BE2C (cell line): ENCODE results near the gene DBNDD2.

Source experiments
- DNase-seq: peaks from one replicate; pipeline ENCODE4 v3.0.0-alpha.2; 2020
- H3K27me3 ChIP-seq: fragments of 250-450 bp; sonication (Bioruptor Pico); 2 replicates; pipeline ENCODE4 v1.5.1; 2020; ENCODE audit warnings: mild to moderate bottlenecking
- H3K36me3 ChIP-seq: fragments of 250-450 bp; sonication (Bioruptor Pico); 2 replicates; pipeline ENCODE4 v1.5.1; 2020; ENCODE audit warnings: mild to moderate bottlenecking
- H3K4me1 ChIP-seq: fragments of 250-450 bp; sonication (Bioruptor Pico); 2 replicates; pipeline ENCODE4 v1.5.1; 2020
- H3K4me3 ChIP-seq: 2 replicates; pipeline ENCODE4 v1.5.1; 2011; ENCODE audit warnings: low read depth, low read length
- H3K9me3 ChIP-seq: fragments of 250-450 bp; sonication (Bioruptor Pico); 2 replicates; pipeline ENCODE4 v1.5.1; 2020
- CTCF ChIP-seq: IDR thresholded peaks from 2 replicates; pipeline ENCODE4 v1.5.1; 2012; ENCODE audit warnings: mild to moderate bottlenecking, low read depth, low read length

Gene DBNDD2

GRCh38 chr20:45391559-45391958 is 16.5 kb upstream of the DBNDD2 start:
- TF ChIP-seq CTCF = no peak
- Histone ChIP-seq H3K4me3 (no peak overlapping the region), H3K4me1 (no peaks in the 10 kb centered on the region), H3K9me3 (no peaks in the 10 kb centered on the region), H3K27me3 (no peaks in the 10 kb centered on the region), H3K36me3 (no peaks in the 10 kb centered on the region)
- DNase-seq = no peak

GRCh38 chr20:45392733-45393132 is 15.4 kb upstream of the DBNDD2 start:
- 0 out of 2 replicates have a peak, but pooled peaks have one; percentile 17 for TF ChIP-seq CTCF
- no peak overlapping the region for H3K4me3 ChIP-seq
- no peaks in the 10 kb centered on the region for H3K9me3 ChIP-seq
- no peak for DNase-seq
- no peaks in the 10 kb centered on the region for H3K27me3 ChIP-seq
- no peaks in the 10 kb centered on the region for H3K4me1 ChIP-seq
- no peaks in the 10 kb centered on the region for H3K36me3 ChIP-seq

- DNase-seq = no peak
- Histone ChIP-seq H3K9me3 (no peaks in the 10 kb centered on the region), H3K4me3 (no peak overlapping the region), H3K27me3 (no peaks in the 10 kb centered on the region), H3K4me1 (no peaks in the 10 kb centered on the region), H3K36me3 (no peaks in the 10 kb centered on the region)
- TF ChIP-seq CTCF = no peak
These were observed 13.6 kb upstream of the DBNDD2 start for GRCh38 chr20:45394221-45395113.

DNA sequence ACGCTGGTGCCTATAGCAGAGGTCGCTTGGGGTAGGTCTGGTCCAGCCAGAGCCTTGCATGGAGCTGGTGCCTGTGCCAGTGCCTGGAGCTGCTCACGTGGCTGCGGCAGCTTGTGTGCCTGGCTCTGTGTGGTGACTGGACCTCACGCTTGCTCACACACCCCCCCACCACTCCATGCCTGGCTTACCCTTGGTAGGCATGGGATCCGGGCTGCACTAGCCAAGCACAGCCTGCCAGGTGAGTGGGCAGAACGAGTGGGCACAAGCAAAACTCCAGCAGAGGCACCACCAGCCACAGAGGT is 13.0 kb upstream of the DBNDD2 start:
- Histone ChIP-seq H3K9me3 (no peaks in the 10 kb centered on the region), H3K36me3 (no peaks in the 10 kb centered on the region), H3K27me3 (no peaks in the 10 kb centered on the region), H3K4me1 (no peaks in the 10 kb centered on the region), H3K4me3 (no peak overlapping the region)
- DNase-seq = no peak
- no peak for TF ChIP-seq CTCF

DNA sequence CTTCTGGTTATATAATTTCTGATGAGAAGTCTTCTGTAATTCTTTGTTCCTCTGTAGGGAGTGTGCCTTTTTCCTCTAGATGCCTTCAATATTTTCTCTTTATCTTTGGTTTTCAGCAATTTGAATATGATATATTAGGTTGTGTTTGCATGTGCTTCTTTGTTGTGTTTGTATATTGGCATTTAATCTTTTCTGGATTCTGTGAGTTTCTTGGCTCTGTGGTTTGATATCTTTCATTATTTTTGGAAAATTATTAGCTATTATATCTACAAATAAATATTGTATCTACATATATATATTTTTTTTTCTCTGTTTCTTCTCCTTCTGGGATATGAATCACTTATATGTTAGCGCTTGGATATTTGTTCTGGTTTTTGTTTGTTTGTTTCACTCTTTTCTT is 9.1 kb upstream of the DBNDD2 start:
- no peaks in the 10 kb centered on the region for H3K36me3 ChIP-seq
- no peaks in the 10 kb centered on the region for H3K4me1 ChIP-seq
- H3K27me3 ChIP-seq = no peaks in the 10 kb centered on the region
- no peak for TF ChIP-seq CTCF
- no peak overlapping the region for H3K4me3 ChIP-seq
- DNase-seq = no peak
- H3K9me3 ChIP-seq = 0 out of 2 replicates have a peak, but pooled peaks cover 3% of the 10 kb centered on the region

DNA sequence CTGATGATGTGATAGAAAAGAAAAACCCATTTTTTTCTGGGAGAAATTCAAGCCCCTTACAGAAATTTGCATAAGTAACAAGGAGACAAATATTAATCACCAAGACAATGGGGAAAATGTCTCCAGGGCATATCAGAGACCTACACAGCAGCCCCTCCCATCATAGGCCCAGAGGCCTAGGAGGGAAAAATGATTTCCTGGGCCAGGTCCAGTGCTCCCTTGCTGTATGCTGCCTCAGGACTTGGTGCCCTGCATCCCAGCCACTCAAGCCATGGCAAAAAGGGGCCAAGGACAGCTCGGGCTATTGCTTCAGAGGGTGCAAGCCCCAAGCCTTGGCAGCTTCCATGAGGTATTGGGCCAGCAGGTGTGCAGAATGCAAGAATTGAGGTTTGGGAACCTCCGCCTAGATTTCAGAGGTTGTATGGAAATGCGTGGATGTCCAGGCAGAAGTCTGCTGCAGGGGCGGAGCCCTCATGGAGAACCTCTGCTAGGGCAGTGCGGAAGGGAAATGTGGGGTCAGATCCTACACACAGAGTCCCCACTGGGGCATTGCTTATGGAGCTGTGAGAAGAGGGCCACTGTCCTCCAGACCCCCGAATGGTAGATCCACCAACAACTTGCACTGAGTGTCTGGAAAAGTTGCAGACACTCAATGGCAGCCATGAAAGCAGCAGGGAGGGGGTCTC is 7.6 kb upstream of the DBNDD2 start:
- DNase-seq = no peak
- peaks cover 1% of the 10 kb centered on the region for H3K27me3 ChIP-seq
- H3K4me1 ChIP-seq = no peaks in the 10 kb centered on the region
- no peak overlapping the region for H3K4me3 ChIP-seq
- TF ChIP-seq CTCF = no peak
- H3K36me3 ChIP-seq = no peaks in the 10 kb centered on the region
- 0 out of 2 replicates have a peak, but pooled peaks cover 3% of the 10 kb centered on the region for H3K9me3 ChIP-seq
